GM23338 (cell line): ENCODE results near the gene NR2C2. TPM values are rescaled to one million over a fixed set of nuclear protein-coding genes. Genes with fewer than 3 reads are reported as not detected.

Source experiments
- ATAC-seq: fragments of 200-7000 bp; cut with Tn5 transposase; 3 replicates; pipeline ENCODE4 v1.9.1; 2020
- DNase-seq: peaks from one replicate; pipeline ENCODE4 v3.0.0-alpha.2; 2015; ENCODE audit warnings: low spot score
- H2AFZ ChIP-seq: fragments of 200-600 bp; sonication (generic); 2 replicates; pipeline ENCODE4 v1.8.0; 2016; ENCODE audit warnings: antibody characterized with exemption, mild to moderate bottlenecking, moderate library complexity
- H3F3A ChIP-seq: fragments of 200-600 bp; sonication (generic); replicated peaks from 2 replicates; pipeline ENCODE4 v1.8.0; 2017; ENCODE audit warnings: antibody characterized with exemption, mixed run types, low read depth
- H3K27ac ChIP-seq: fragments of 200-600 bp; sonication (generic); 2 replicates; pipeline ENCODE4 v1.6.1; 2016; ENCODE audit warnings: low read depth
- H3K27me3 ChIP-seq: fragments of 200-600 bp; sonication (generic); 2 replicates; pipeline ENCODE4 v1.8.0; 2016; ENCODE audit warnings: mild to moderate bottlenecking, mixed run types, moderate library complexity; ENCODE audit not compliant: insufficient read depth
- H3K36me3 ChIP-seq: fragments of 200-600 bp; sonication (generic); 2 replicates; pipeline ENCODE4 v1.8.0; 2016; ENCODE audit warnings: mild to moderate bottlenecking; ENCODE audit not compliant: insufficient read depth
- H3K4me1 ChIP-seq: fragments of 200-600 bp; sonication (generic); 2 replicates; pipeline ENCODE4 v1.8.0; 2016; ENCODE audit warnings: mild to moderate bottlenecking, moderate library complexity; ENCODE audit not compliant: insufficient read depth
- H3K4me2 ChIP-seq: fragments of 200-600 bp; sonication (generic); 2 replicates; pipeline ENCODE4 v1.7.1; 2017; ENCODE audit warnings: mixed run types
- H3K4me3 ChIP-seq: fragments of 200-600 bp; sonication (generic); 2 replicates; pipeline ENCODE4 v1.6.1; 2016; ENCODE audit warnings: mixed run types
- H3K79me2 ChIP-seq: fragments of 200-600 bp; sonication (generic); replicated peaks from 2 replicates; pipeline ENCODE4 v1.8.0; 2017; ENCODE audit warnings: mild to moderate bottlenecking; ENCODE audit not compliant: insufficient read depth
- H3K9me2 ChIP-seq: fragments of 200-600 bp; sonication (generic); 2 replicates; pipeline ENCODE4 v1.8.0; 2017; ENCODE audit not compliant: insufficient read depth
- H4K20me1 ChIP-seq: fragments of 200-600 bp; sonication (generic); replicated peaks from 2 replicates; pipeline ENCODE4 v1.8.0; 2017; ENCODE audit warnings: mild to moderate bottlenecking; ENCODE audit not compliant: insufficient read depth
- H3K27ac Mint-ChIP-seq: 2 replicates; pipeline ENCODE4 v1.8.0; 2020; ENCODE audit warnings: inconsistent platforms, mild to moderate bottlenecking, moderate library complexity, mixed read lengths
- H3K27me3 Mint-ChIP-seq: 3 replicates; pipeline ENCODE4 v1.8.0; 2022; ENCODE audit warnings: low read depth, mild to moderate bottlenecking, moderate library complexity, mixed read lengths, inconsistent platforms; ENCODE audit not compliant: insufficient read depth, poor library complexity
- H3K36me3 Mint-ChIP-seq: 3 replicates; pipeline ENCODE4 v1.8.0; 2021; ENCODE audit warnings: low read depth, mild to moderate bottlenecking, inconsistent platforms, moderate library complexity, mixed read lengths
- H3K4me1 Mint-ChIP-seq: 3 replicates; pipeline ENCODE4 v1.8.0; 2020; ENCODE audit warnings: mild to moderate bottlenecking, inconsistent platforms, mixed read lengths
- H3K4me3 Mint-ChIP-seq: 3 replicates; pipeline ENCODE4 v1.8.0; 2021; ENCODE audit warnings: moderate library complexity, mild to moderate bottlenecking, inconsistent platforms, mixed read lengths
- H3K9me3 Mint-ChIP-seq: 3 replicates; pipeline ENCODE4 v1.8.0; 2020; ENCODE audit warnings: moderate library complexity, mild to moderate bottlenecking, inconsistent platforms, mixed read lengths
- CREB1 ChIP-seq: fragments of 250-450 bp; sonication (Bioruptor Pico); IDR thresholded peaks from 2 replicates; pipeline ENCODE4 v1.5.0; 2020; ENCODE audit warnings: low read depth, mild to moderate bottlenecking, moderate library complexity
- POLR2AphosphoS5 ChIP-seq: IDR thresholded peaks from 2 replicates; pipeline ENCODE4 v1.6.1; 2016; ENCODE audit warnings: antibody characterized with exemption, low read depth
- REST ChIP-seq: IDR thresholded peaks from one replicate; pipeline ENCODE4 v1.6.1; 2018; ENCODE audit warnings: antibody characterized with exemption; ENCODE audit not compliant: unreplicated experiment
- STAT1 ChIP-seq: IDR thresholded peaks from one replicate; pipeline ENCODE4 v1.6.1; 2016; ENCODE audit warnings: antibody characterized with exemption; ENCODE audit not compliant: unreplicated experiment
- ZNF114 ChIP-seq: fragments of 250-450 bp; sonication (Bioruptor Pico); IDR thresholded peaks from 2 replicates; pipeline ENCODE4 v1.5.0; 2020; ENCODE audit warnings: mild to moderate bottlenecking, moderate library complexity
- ZNF462 ChIP-seq: fragments of 250-450 bp; sonication (Bioruptor Pico); IDR thresholded peaks from 2 replicates; pipeline ENCODE4 v1.5.0; 2020; ENCODE audit warnings: mild to moderate bottlenecking, moderate library complexity
- polyA plus RNA-seq: library from polyadenylated mRNA; unstranded; fragments of >200 nt; fragmentation: Nextera tagmentation; extraction: Ambion mirVana; gene quantifications from 2 replicates; pipeline ENCODE4 v1.2.1, GENCODE V29; 2016
- total RNA-seq: library from RNA; depleted of rRNA; stranded (reverse); fragments of >200 nt; shearing (Covaris generic); gene quantifications from 2 replicates; pipeline ENCODE4 v1.2.3, GENCODE V29; 2014

The NR2C2 gene
- total and polyA plus RNA-seq, 2 experiments from 2014 or later, result 12.0 to 57.2 TPM

GRCh38 chr3:14943042-14943441, 4.3 kb upstream of the NR2C2 start (continued):
- TF ChIP-seq ZNF462 (CRISPR knock-in tag) (no peak), POLR2AphosphoS5 (no peak), ZNF114 (CRISPR knock-in tag) (no peak), CREB1 (CRISPR knock-in tag) (no peak)

- ATAC-seq (no peak), DNase-seq (no peak)
- Mint-ChIP-seq H3K9me3 (no peaks in the 10 kb centered on the region), H3K4me3 (peak overlapping the region; percentile 88), H3K27ac (peak overlapping the region; percentile 16; the same call in 1 of the 2 replicates), H3K27me3 (peaks cover 3% of the 10 kb centered on the region), H3K4me1 (peaks cover 41% of the 10 kb centered on the region), H3K36me3 (peaks cover 44% of the 10 kb centered on the region)
- H3F3A ChIP-seq, result no peaks in the 10 kb centered on the region; the same call in 1 of the 2 replicates
- H3K4me1 ChIP-seq, result peaks cover 37% of the 10 kb centered on the region
- H3K4me3 ChIP-seq, result peak overlapping the region; percentile 97
- H3K27ac ChIP-seq, result peak overlapping the region; percentile 97
- no peak overlapping the region for H2AFZ ChIP-seq
- H3K79me2 ChIP-seq, result peaks cover 76% of the 10 kb centered on the region
- peaks cover 48% of the 10 kb centered on the region for H4K20me1 ChIP-seq
- H3K36me3 ChIP-seq, result peaks cover 23% of the 10 kb centered on the region; the same call in 1 of the 2 replicates
- no peaks in the 10 kb centered on the region for H3K9me2 ChIP-seq
- no peaks in the 10 kb centered on the region for H3K27me3 ChIP-seq
- H3K4me2 ChIP-seq, result peak overlapping the region; percentile 94
- TF ChIP-seq REST (no peak), STAT1 (no peak), ZNF462 (CRISPR knock-in tag) (no peak), CREB1 (CRISPR knock-in tag) (no peak)
Observed at GRCh38 chr3:14946236-14946635, 1.1 kb upstream of the NR2C2 start.
